Left cardiac atrium (tissue), 4 donors: ENCODE results near the gene IL16. TPM values are rescaled to one million over a fixed set of nuclear protein-coding genes. Genes with fewer than 3 reads are reported as not detected.

Experiments used
- ATAC-seq, 2 donors: fragments of 200-7000 bp; cut with Tn5 transposase; one replicate each; pipeline ENCODE4 v1.9.1; 2020; ENCODE audit warnings: mild to moderate bottlenecking in 2 of 2, moderate library complexity in 2 of 2
- DNase-seq: peaks from one replicate; pipeline ENCODE4 v3.0.0-alpha.2; 2020
- intact Hi-C, 2 donors: fragments of 100-400 bp; cut with DNase I; formaldehyde crosslinking; loops; one replicate each; pipeline versions ENCODE4 v1.14.1 to v1.15.1; 2022 to 2023
- total RNA-seq, 2 donors: library from RNA; stranded (reverse); fragmentation: NEBNext Ultra II Directional; extraction: Animal tissue kit (Norgen Biotek cat#: 25700); gene quantifications; one replicate each; pipeline ENCODE4 v1.2.1, GENCODE V29; 2021
- donor health status: DM: no; HTN: yes; CAD: no.
- donor health status: DM: no; HTN: yes; CAD: no; lungs with severe emphysema.
- donor health status: DM: yes; HTN: yes; CAD: no.
- donor health status: Dilated cardiomyopathy.

Gene IL16
- total RNA-seq, 2 donors from 2014 or later, result 4.7 to 10.1 TPM

DNA sequence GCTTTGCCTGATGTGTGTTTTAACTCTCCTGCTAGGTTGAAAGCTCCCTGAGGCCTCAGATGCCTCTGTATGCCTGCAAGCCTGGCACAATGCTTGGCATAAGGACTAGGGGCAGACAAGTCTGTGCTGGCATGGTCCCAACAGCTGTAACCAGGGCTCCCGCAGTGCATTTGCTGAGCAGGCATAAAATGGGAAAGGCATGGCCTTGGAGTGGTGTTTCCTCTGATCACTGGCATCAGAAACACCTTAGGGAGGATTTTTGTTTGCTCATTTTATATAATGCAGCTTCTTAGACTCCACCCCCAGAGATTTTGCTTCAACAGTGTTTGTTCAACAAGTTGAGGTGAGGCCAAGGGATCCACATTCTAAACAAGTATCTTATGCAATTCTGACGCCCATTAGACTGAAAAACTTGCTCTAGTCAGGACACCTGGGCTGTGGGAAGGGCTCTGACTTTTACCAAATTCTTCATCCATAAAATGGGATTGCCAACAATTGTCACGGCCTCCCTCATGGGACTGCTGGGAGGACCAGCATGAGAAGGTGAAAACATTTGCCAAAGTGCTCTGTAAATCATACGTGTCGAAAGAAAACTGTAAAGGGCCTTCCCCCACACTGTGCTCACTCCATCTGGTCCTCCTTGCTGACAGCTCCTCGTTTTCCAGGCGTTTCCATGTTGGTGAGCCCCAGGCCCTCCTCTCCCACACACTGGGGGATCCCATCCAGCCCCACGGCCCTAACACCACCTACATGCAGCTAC lies 84.2 kb downstream of the IL16 start:
- DNase-seq, result no peak
- intact Hi-C loops, result loop anchor here in 1 of 2 donors (10.0 kb wide), 1 partner anchor 54 kb away; no protein-coding TSS in a partner anchor
- ATAC-seq, result no peak

DNA sequence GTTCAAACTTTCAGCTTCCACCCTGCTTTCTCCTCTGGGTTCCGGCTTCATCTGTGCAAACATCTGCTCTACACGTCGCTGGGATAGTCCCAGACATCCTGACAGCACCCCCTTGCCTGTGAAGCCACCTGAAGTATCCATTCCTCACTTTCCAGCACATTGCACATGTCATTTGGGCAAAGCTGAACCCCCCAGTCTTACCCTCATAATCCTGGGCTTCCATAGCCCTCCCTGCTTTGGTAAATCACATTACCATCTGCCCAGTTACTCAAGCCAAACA lies 84.7 kb downstream of the IL16 start:
- intact Hi-C loops, result loop anchor here in 1 of 2 donors (10.0 kb wide), 1 partner anchor 53 kb away; no protein-coding TSS in a partner anchor
- ATAC-seq (no peak), DNase-seq (no peak)

DNA sequence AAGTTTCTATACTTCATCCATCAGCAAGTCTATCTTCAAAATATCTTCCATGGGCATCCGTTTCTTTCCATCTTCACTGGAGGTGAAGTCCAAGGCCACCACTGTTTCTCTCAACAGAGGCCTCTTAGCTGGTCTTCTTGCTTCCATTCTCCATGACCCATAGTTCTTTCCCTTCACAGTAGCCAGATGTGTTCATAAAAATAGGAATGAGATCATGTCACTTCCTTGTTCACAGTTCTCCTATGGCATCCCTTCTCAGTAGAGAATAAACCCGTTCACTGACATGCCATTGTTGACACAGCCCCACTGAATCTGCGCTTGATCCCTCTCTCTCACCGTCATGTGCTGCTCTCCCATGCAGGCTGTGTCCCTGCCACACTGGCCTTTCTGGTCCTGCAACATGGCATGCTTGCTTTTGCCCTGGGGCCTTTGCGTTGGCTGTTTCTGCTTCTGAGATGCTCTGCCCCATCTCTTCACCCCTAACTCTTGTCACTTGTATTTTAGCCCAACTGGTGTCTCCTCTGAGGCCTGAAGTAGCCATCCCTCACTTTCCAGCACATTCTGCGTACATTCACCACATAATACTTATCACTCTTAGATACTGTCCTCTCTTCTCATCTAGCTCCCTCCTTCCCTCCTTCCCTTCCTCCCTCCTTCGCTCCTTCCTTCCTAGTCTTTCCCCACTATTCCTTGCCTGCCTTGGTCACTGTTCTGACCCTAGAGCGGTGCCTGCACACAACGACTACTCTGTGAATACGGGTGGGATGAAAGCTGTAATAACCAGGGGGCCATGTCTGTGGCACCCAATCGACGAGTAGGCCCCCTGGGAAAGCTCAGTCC lies 85.3 kb downstream of the IL16 start:
- DNase-seq, result no peak
- ATAC-seq, result no peak
- intact Hi-C loops, result loop anchor here in 1 of 2 donors (10.0 kb wide), 1 partner anchor 53 kb away; no protein-coding TSS in a partner anchor

DNA sequence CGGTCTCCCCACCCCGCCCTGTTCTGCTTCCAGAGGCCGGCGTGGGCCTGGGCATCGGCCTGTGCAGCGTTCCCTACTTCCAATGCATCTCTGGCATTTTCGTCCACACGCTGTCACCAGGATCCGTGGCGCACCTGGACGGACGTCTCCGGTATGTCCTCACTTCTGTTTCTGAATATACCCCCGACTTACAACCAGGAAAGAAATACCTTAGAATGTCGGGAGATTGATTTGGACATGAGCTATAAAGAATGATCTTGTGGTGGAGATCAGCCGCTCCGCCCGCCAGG lies 85.9 kb downstream of the IL16 start:
- ATAC-seq (no peak), DNase-seq (no peak)
- intact Hi-C loops, result loop anchor here in 1 of 2 donors (10.0 kb wide), 1 partner anchor 52 kb away; no protein-coding TSS in a partner anchor

DNA sequence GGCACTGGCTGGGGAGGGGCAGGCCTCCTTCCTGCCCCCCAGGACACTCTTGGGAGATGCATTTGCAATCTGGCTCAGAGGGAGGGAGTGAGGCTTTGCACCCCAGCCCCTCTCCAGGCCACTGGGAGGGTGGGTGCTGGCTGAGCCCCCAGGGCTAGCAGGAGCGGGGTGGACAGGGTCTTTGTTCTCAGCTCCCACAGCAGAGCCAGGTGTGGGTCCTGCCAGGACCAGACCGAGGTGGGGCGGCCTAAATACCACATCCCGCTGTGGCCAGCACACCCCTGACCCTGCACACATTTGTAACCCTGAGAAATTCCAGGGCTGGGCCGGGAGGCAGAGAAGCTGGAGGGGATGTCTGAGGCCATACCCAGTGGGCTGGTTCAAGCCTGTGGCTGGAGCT lies 86.2 kb downstream of the IL16 start:
- DNase-seq (no peak), ATAC-seq (no peak)
- intact Hi-C loops, result loop anchor here in 1 of 2 donors (10.0 kb wide), 1 partner anchor 52 kb away; no protein-coding TSS in a partner anchor

DNA sequence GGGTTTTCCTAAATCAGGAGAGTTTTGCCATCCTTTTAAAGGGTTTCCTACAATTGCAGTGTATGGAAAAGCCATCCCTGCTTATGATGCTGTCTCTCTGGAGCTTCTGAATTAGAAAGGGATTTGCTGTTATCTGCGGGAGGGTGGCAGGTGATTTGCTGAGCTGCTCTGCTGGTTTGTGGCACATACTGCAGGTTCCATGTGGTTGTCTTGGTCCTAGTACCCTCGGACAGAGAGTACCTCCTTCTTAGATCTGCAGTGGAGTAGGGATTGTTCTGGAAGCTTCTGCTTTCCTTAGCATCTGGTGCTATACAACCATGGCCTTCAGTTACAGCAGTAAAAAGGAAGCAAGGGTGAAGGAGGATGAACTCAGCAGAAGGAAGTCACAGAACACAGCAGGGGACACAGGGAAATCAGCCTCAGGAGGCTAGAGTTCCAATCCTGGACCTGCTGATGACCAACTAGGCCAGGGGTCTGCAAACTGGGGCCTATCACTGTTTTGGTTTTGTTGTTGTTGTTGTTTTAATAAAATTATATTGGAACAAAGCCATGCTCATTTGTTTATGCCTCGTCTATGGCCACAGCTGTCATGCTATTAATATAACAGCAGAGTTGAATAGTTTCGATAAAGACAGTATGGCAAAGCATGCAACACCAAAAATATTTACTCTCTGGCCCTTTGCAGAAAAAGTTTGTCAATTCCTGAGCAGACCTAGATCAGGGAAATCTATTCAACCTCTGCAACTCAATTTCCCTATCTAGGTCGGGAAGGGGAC lies 87.8 kb downstream of the IL16 start:
- intact Hi-C loops, result loop anchor here in 1 of 2 donors (10.0 kb wide), 1 partner anchor 50 kb away; no protein-coding TSS in a partner anchor

DNA sequence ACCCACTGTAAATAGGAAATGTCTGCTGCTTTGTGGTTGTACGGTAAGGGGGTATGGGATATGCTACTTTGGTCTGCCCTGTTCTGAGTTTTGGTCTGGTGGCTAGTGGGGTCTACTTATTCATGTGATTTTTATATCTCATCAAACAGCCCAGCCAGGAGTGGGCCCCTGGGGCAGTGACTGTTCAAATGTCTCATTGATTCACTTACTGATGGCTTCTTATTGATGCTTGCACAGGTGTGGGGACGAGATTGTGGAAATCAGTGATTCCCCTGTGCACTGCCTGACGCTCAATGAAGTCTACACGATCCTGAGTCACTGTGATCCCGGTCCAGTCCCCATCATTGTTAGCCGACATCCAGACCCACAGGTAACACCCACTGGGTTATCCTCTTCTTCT lies 88.8 kb downstream of the IL16 start:
- intact Hi-C loops, result loop anchor here in 1 of 2 donors (10.0 kb wide), 1 partner anchor 49 kb away; no protein-coding TSS in a partner anchor
- DNase-seq (no peak), ATAC-seq (no peak)

More for the DNA sequence above, 87.8 kb downstream of the IL16 start:
- ATAC-seq (no peak), DNase-seq (no peak)

DNA sequence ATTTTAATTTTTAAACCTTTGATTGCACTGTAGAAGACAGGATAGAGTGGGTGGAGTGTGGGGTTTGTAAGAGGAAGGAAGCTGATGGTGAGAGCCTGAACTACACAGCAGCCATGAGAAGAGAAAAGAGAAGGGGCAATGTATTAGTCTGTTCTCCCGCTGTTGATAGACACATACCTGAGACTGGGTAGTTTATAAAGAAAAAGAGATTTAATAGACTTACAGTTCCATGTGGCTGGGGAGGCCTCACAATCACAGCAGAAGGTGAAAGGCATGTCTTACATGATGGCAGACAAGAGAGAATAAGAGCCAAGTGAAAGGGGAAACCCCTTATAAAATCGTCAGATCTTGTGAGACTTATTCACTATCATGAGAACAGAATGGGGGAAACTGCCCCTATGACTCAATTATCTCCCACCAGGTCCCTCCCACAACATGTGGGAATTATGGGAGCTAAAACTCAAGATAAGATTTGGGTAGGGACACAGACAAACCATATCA lies 90.0 kb downstream of the IL16 start:
- DNase-seq (no peak), ATAC-seq (peak; percentile 34)
- intact Hi-C loops, result loop anchor here in 1 of 2 donors (10.0 kb wide), 1 partner anchor 48 kb away; no protein-coding TSS in a partner anchor

DNA sequence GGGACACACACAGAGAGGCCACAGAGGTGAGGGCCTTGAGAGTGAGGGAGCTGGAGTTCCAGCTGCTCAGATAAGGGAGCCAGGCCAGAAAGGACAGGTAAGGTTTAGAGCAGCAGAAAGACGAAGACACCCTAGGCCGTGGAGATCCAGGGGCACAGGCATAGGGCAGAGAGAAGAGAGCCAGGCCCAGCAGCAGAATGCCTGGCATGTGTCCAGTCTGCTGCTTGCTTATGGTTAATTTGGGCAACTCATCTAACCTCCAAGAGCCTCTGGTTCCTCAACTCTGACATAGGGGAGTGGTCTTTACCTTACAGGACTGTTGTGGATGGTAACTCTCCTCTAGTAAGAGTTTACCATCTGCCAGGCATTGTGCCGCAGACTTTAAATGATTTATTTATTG lies 91.4 kb downstream of the IL16 start:
- intact Hi-C loops, result loop anchor here in 1 of 2 donors (10.0 kb wide), 1 partner anchor 47 kb away; no protein-coding TSS in a partner anchor
- no peak for DNase-seq
- ATAC-seq, result no peak

DNA sequence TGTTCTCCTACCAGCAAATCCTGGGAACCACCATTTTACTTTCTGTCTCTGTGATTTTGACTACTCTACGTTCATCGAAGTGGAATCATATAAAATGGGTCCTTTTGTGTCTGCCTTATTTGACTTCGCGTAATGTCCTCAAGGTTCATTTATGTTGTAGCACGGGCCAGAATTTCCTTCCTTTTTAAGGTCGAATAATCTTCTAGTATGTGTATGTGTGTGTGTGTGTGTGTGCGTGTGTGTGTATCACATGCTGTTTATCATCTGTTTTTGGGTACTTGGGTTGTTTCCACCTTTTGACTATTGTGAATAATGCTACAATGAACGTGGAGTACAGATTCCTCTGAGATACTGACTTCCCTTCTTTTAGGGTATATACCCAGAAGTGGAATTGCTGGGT lies 91.9 kb downstream of the IL16 start:
- intact Hi-C loops, result loop anchor here in 1 of 2 donors (10.0 kb wide), 1 partner anchor 46 kb away; no protein-coding TSS in a partner anchor
- DNase-seq, result no peak
- no peak for ATAC-seq

DNA sequence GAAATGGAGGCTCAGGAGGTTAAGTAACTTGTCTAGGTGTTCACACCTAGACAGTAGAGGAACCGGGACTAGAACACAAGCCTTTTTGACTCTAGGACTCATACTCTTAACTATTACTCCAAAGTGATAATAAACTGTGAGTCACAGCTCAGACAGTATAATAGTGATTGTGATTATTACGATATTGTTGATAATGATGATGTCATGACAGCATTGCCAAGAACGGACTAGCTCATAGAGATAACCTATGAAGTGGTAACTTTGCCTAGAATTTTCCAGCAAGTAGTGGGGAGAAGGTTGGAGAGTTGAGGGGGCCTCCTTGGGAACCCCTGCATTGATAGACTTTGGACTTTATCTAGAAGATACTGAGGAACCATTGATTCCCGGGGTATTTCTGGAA lies 93.2 kb downstream of the IL16 start:
- no peak for DNase-seq
- no peak for ATAC-seq
- intact Hi-C loops, result loop anchor here in 1 of 2 donors (10.0 kb wide), 1 partner anchor 45 kb away; no protein-coding TSS in a partner anchor

DNA sequence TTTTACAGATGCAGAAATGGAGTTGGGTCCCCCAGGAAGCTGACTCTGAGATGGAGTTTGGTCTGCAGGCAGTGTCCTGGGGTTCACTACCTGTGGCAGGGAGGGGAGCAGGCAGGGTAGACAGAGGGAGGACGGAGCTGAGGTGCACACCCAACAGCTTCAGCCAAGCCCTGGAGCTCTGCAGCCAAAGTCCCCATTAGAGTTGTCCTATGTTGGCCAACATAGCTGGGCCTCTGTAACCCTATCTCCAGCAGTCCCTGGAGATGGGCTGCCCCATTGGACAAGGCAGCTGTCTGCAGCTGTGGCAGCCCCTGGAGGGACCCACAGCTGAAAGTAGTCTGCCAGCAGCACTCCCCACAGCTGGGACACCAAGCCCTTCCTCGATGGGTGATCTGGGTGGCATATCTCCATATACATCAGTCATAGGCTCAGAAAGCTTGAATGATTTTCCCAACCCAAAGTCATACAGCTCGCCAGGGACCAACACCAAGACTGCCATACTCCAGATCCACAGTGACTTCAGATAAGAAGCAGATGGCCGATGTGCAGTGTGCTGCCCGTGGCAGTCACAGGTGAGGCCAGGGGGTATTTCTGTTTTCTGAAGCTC lies 95.3 kb downstream of the IL16 start:
- no peak for DNase-seq
- no peak for ATAC-seq
- intact Hi-C loops, result no loop called here

DNA sequence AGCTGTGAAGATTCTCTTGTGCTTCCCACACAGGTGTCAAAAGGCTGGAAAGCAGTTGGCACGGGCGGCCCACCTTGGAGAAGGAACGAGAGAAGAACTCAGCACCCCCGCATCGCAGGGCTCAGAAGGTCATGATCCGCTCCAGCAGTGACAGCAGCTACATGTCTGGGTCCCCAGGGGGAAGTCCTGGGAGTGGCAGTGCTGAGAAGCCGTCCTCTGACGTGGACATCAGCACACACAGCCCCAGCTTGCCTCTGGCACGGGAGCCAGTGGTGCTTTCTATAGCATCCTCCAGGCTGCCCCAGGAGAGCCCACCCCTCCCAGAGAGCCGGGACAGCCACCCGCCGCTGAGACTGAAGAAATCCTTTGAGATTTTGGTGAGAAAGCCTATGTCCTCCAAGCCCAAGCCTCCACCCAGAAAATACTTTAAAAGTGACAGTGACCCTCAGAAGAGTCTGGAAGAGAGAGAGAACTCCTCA lies 95.9 kb downstream of the IL16 start:
- intact Hi-C loops, result no loop called here
- no peak for ATAC-seq
- peak; percentile 43 for DNase-seq

DNA sequence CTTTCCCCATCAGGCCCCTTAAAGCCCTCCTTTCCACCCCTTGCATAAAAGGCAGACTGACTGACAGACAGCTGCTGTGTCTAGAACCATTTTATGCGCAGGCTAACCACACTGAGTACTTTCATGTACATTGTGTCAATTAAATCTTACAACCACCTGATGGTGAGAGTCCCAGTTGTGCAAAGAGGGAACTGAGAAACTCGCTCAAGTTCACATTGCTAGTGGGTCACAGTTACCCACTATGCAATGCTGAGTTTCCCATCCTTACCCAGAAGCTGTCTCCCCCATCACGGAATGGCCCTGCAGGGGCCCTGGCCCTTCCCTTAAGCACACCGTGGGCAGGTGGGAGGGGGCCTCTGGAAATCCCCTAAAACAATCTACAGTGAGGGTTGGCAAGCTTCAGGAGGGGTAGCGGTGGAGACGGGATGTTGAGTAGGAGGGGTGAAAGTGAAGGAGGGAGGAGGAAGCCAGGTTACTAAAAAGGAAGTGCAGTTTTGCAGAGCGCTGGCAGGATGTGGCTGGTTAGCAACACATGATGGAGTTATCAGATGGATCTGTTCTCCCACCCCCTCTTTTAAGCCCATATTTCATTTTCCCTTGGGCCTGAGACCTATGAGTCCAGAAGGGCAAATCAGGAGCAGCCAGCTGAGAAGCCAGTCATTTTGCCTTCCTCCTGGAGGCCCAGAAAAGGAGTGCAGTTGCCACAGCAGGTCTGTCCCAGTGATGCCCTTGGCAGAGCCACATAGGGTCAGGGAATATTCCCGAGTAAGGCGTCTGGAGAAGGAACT lies 97.2 kb downstream of the IL16 start:
- ATAC-seq (peak; percentile 6 to 25), DNase-seq (no peak)
- intact Hi-C loops, result no loop called here

DNA sequence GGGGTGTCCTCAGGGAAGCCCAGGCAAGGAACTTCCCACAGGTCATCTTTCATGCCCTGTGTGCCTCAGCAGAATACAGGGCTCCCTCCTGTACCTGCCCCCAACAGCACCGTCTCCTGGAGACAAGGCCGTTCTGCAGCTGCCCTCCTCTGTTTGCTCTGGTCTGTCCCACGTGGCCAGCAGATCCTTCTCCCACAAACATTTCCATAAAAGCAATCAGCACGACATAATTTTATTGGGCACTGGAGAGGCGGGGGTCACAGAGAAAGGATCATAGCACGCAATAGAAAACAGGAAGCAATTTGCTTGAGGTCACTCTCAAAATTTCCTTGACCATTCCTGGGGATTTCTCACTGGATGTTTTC lies 97.8 kb downstream of the IL16 start:
- ATAC-seq (no peak), DNase-seq (no peak)
- intact Hi-C loops, result no loop called here

DNA sequence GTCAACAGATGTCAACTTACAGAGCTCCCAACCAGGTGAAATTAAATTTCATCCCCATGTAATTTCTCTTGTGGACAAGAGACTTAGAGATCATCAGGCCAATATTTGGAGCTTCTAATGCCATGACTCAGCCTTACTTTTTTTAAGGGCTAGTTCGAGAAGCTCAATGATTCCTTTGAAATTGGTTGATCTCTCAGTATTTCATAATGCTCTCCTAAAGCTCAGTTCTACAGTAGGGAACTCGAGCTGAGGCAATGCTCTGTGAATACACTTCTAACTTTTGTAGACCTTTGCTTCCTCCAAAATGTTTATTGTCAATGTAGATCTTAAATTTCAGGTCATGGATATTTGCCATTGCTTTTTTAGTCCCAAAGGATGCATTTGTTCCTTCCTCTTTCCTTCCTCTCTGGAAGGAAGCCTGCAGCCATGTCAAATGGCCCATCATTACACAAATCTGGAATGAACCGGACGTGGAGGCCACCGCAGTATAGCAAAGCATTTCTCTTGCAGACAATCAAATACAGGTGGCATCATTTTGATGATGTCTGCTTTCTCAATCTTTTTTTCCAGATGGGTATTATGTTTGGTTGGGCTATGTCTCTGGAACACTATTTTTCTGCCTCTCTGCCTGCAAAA lies 98.9 kb downstream of the IL16 start:
- no peak for DNase-seq
- ATAC-seq, result no peak
- intact Hi-C loops, result no loop called here

DNA sequence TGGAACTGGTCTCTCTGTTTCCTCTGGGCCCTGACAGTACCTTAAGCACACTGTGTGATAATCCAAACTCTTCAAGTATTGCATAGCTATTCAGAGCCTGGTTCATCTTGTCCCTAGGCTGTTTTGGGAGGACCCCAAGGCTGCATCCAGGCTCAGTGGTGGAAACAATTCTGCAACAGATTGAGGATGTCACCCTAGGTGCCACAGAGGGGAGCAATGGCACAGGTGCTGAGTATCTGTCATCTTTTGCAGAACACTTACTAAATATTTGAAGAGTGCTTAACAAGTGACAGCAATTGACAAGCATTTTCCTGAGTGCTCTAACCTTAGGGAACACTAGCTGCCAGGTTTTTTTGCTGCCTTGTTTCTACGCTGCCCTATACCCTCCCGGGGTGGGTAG lies 99.5 kb downstream of the IL16 start:
- ATAC-seq (no peak), DNase-seq (no peak)
- intact Hi-C loops, result no loop called here
